Activated naive CD8-positive, alpha-beta T cell treated with anti-CD3 and anti-CD28 coated beads, Interleukin-2, amount 10 ng/mL, durations not matched to agents 7 days and 5 days (primary cell): Measurements from ENCODE around the gene HAL. TPM values are rescaled to one million over a fixed set of nuclear protein-coding genes. Genes with fewer than 3 reads are reported as not detected.
"Not testable (repeated sequence)": the region's sequence is repeated elsewhere in the genome, so short reads cannot be mapped to it uniquely, and the experiment has no call there.

ENCODE experiments used
- ATAC-seq: fragments of 150-1000 bp; cut with Tn5 transposase; one replicate; pipeline ENCODE4 v1.10.0; 2021; ENCODE audit warnings: low read depth, moderate library complexity
- POLR2A ChIA-PET: fragments of 350-600 bp; sonication (Branson Sonifier 250); formaldehyde crosslinking; loops from one replicate; lab custom pipeline; 2021; ENCODE audit warnings: antibody characterized with exemption; lab: Charles Lee
- DNase-seq: peaks from one replicate; pipeline ENCODE4 v3.0.0; 2021
- H3K27ac Mint-ChIP-seq: one replicate; pipeline ENCODE4 v1.8.0; 2022; ENCODE audit warnings: mild to moderate bottlenecking, mixed read lengths
- H3K27me3 Mint-ChIP-seq: one replicate; pipeline ENCODE4 v1.8.0; 2022; ENCODE audit warnings: mild to moderate bottlenecking, moderate library complexity, mixed read lengths
- H3K36me3 Mint-ChIP-seq: one replicate; pipeline ENCODE4 v1.8.0; 2021; ENCODE audit warnings: mild to moderate bottlenecking, mixed read lengths
- H3K4me1 Mint-ChIP-seq: one replicate; pipeline ENCODE4 v1.8.0; 2021; ENCODE audit warnings: mixed read lengths
- H3K4me3 Mint-ChIP-seq: one replicate; pipeline ENCODE4 v1.8.0; 2022; ENCODE audit warnings: mild to moderate bottlenecking, moderate library complexity, mixed read lengths
- H3K9me3 Mint-ChIP-seq: one replicate; pipeline ENCODE4 v1.8.0; 2021; ENCODE audit warnings: mixed read lengths
- total RNA-seq, 2 experiments: library from RNA; stranded (reverse); gene quantifications; one replicate each; pipeline ENCODE4 v1.2.3, GENCODE V29; 2021

The HAL gene
- total RNA-seq, 2 experiments from 2014 or later = 0.14 to 0.23 TPM

- DNase-seq (no peak), ATAC-seq (no peak)
- no peaks in the 10 kb centered on the region for H3K27me3 Mint-ChIP-seq
- no peak overlapping the region for H3K4me3 Mint-ChIP-seq
- H3K9me3 Mint-ChIP-seq = no peaks in the 10 kb centered on the region
- POLR2A ChIA-PET = no interaction called here
- no peaks in the 10 kb centered on the region for H3K36me3 Mint-ChIP-seq
- H3K27ac Mint-ChIP-seq = no peak overlapping the region
- H3K4me1 Mint-ChIP-seq = no peaks in the 10 kb centered on the region
These were observed 17.4 kb downstream of the HAL start for GRCh38 chr12:95978774-95979173.

DNA sequence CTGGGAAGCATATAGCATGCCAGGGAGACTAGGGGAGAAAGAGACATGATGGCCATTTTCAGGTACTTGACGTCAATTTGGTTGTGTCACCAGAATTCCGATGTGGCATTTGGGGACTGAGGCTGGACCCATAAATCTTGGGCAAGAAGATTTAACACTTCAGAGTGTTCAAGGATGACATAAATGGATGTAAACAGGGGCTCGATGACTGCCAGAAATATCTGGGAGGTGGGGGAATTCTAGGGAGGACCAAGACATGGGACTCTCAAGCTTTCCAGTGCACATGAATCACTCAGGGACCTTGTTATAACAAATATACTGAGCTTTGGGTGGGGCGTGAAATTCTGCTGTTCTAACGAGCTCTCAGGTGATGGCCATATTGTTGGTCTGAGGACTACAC is 17.8 kb downstream of the HAL start:
- Mint-ChIP-seq H3K9me3 (no peaks in the 10 kb centered on the region), H3K4me3 (no peak overlapping the region), H3K27me3 (no peaks in the 10 kb centered on the region), H3K27ac (no peak overlapping the region), H3K4me1 (no peaks in the 10 kb centered on the region), H3K36me3 (peaks cover 2% of the 10 kb centered on the region)
- ATAC-seq (no peak), DNase-seq (no peak)
- POLR2A ChIA-PET = no interaction called here

DNA sequence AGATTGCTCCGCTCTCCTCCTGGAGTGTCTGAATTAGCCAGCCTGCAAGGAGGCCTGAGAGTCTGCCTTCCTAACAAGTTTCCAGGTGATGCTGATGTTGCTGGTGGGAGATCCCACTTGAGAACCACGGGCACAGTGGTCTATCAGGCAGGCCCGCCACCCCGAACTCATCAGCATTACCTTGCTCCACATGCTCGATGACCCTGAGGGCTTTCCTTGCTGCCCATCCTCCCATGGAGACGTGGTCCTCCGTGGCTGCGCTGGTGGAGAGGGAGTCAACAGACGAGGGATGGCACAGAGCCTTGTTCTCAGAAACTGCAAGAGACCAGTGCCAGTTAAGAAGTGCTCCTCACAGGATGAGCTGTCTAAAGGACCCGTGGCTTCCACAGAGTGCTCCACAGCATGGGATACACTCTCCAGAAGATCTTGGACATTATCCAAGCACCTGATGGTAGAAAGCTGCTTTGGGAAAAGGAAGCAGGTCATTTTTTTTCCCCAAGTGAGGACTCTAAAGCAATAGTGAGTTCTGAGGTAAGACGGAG is 18.3 kb downstream of the HAL start:
- Mint-ChIP-seq H3K4me1 (no peaks in the 10 kb centered on the region), H3K27ac (no peak overlapping the region), H3K4me3 (no peak overlapping the region), H3K27me3 (no peaks in the 10 kb centered on the region), H3K9me3 (no peaks in the 10 kb centered on the region), H3K36me3 (peaks cover 2% of the 10 kb centered on the region)
- POLR2A ChIA-PET = no interaction called here
- DNase-seq = no peak
- ATAC-seq = no peak

- H3K9me3 Mint-ChIP-seq = no peaks in the 10 kb centered on the region
- ATAC-seq (no peak), DNase-seq (no peak)
- no peak overlapping the region for H3K4me3 Mint-ChIP-seq
- no peaks in the 10 kb centered on the region for H3K4me1 Mint-ChIP-seq
- peaks cover 2% of the 10 kb centered on the region for H3K36me3 Mint-ChIP-seq
- no peak overlapping the region for H3K27ac Mint-ChIP-seq
- POLR2A ChIA-PET = no interaction called here
- no peaks in the 10 kb centered on the region for H3K27me3 Mint-ChIP-seq
These were observed 19.7 kb downstream of the HAL start for GRCh38 chr12:95976416-95976832.

DNA sequence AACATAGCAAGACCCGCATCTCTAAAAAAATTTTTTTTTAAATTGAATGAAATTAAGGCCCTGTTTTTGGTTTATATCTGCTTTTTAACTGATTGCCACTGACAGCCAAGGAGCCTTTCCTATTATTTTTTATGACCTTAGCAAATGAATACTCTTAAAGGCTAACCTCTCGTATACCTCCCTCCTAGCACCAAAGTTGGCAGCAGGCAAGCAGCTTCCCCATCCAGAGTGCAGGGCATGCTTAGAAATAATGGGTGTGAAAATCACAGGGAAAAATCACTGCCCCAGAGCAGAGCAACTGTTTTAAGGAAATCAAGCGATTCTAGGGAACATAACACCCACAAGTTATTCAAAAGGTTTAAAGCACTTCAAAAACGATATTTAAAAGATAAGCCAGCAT is 20.7 kb downstream of the HAL start:
- Mint-ChIP-seq H3K27ac (no peak overlapping the region), H3K4me3 (no peak overlapping the region), H3K36me3 (peaks cover 2% of the 10 kb centered on the region), H3K9me3 (no peaks in the 10 kb centered on the region), H3K4me1 (no peaks in the 10 kb centered on the region), H3K27me3 (no peaks in the 10 kb centered on the region)
- ATAC-seq = no peak
- POLR2A ChIA-PET = no interaction called here
- no peak for DNase-seq

- Mint-ChIP-seq H3K27ac (no peak overlapping the region), H3K4me1 (no peaks in the 10 kb centered on the region), H3K4me3 (no peak overlapping the region), H3K9me3 (no peaks in the 10 kb centered on the region), H3K27me3 (no peaks in the 10 kb centered on the region), H3K36me3 (peaks cover 2% of the 10 kb centered on the region)
- POLR2A ChIA-PET = interaction anchor here (0.7 kb wide), 1 partner anchor 548 kb away, joined by 3 read pairs; no protein-coding TSS in a partner anchor
- ATAC-seq (no peak), DNase-seq (no peak)
These were observed 21.8 kb downstream of the HAL start for GRCh38 chr12:95974358-95974757.

GRCh38 chr12:95972832-95973456 is 23.2 kb downstream of the HAL start:
- H3K9me3 Mint-ChIP-seq = no peaks in the 10 kb centered on the region
- H3K27ac Mint-ChIP-seq = no peak overlapping the region
- ATAC-seq (no peak), DNase-seq (no peak)
- peaks cover 2% of the 10 kb centered on the region for H3K36me3 Mint-ChIP-seq
- no peaks in the 10 kb centered on the region for H3K27me3 Mint-ChIP-seq
- POLR2A ChIA-PET = no interaction called here
- no peak overlapping the region for H3K4me3 Mint-ChIP-seq
- H3K4me1 Mint-ChIP-seq = no peaks in the 10 kb centered on the region

- ATAC-seq (no peak), DNase-seq (no peak)
- Mint-ChIP-seq H3K9me3 (no peaks in the 10 kb centered on the region), H3K36me3 (peaks cover 5% of the 10 kb centered on the region), H3K27me3 (no peaks in the 10 kb centered on the region), H3K4me1 (no peaks in the 10 kb centered on the region), H3K4me3 (no peak overlapping the region), H3K27ac (no peak overlapping the region)
- POLR2A ChIA-PET = no interaction called here
These were observed 25.2 kb downstream of the HAL start for GRCh38 chr12:95970905-95971304.

DNA sequence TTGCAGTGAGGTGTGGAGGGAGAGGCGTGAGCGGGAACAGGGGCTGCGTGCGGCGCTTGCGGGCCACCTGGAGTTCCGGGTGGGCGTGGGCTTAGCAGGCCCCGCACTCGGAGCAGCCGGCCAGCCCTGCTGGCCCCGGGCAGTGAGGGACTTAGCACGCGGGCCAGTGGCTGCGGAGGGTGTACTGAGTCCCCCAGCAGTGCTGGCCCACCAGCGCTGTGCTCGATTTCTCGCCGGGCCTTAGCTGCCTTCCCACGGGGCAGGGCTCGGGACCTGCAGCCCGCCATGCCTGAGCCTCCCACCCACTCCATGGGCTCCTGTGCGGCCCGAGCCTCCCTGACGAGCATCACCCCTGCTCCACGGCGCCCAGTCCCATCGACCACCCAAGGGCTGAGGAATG is 27.0 kb downstream of the HAL start:
- H3K4me1 Mint-ChIP-seq, ATAC-seq, H3K36me3 Mint-ChIP-seq, DNase-seq, H3K27me3 Mint-ChIP-seq, POLR2A ChIA-PET, H3K4me3 Mint-ChIP-seq, H3K9me3 Mint-ChIP-seq, H3K27ac Mint-ChIP-seq: not testable (repeated sequence)

- ATAC-seq = no peak
- H3K27me3 Mint-ChIP-seq = no peaks in the 10 kb centered on the region
- no peaks in the 10 kb centered on the region for H3K4me1 Mint-ChIP-seq
These were observed 28.8 kb downstream of the HAL start for GRCh38 chr12:95967301-95967700.

GRCh38 chr12:95966287-95966870 is 29.8 kb downstream of the HAL start:
- Mint-ChIP-seq H3K4me1 (no peaks in the 10 kb centered on the region), H3K27me3 (no peaks in the 10 kb centered on the region), H3K27ac (no peak overlapping the region), H3K9me3 (no peaks in the 10 kb centered on the region), H3K36me3 (peaks cover 3% of the 10 kb centered on the region), H3K4me3 (no peak overlapping the region)
- no peak for DNase-seq
- ATAC-seq = no peak
- POLR2A ChIA-PET = no interaction called here

More at GRCh38 chr12:95967301-95967700, 28.8 kb downstream of the HAL start:
- POLR2A ChIA-PET = no interaction called here
- no peaks in the 10 kb centered on the region for H3K9me3 Mint-ChIP-seq
- H3K4me3 Mint-ChIP-seq = no peak overlapping the region
- H3K36me3 Mint-ChIP-seq = peaks cover 3% of the 10 kb centered on the region
- H3K27ac Mint-ChIP-seq = no peak overlapping the region
- DNase-seq = no peak

DNA sequence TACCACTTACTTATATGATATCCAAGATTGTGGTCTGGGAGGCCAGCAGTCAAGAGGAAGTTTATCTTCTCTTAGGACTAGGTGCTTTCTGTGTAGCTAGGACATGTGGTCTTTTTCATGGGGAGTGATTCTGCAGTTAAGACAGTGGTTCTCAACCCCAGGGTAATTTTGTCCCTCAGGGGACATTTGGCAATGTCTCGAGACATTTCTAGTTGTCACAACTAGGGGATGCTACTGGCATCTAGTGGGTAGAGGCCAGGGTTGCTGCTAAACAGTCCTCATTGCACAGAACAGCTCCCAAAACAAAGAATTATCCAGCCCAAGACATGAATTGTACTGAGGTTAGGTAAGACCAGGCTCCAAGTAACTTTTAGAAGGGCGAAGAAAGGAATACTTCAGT is 33.0 kb downstream of the HAL start:
- H3K9me3 Mint-ChIP-seq = no peaks in the 10 kb centered on the region
- H3K27me3 Mint-ChIP-seq = no peaks in the 10 kb centered on the region
- POLR2A ChIA-PET = no interaction called here
- H3K36me3 Mint-ChIP-seq = peaks cover 3% of the 10 kb centered on the region
- DNase-seq = no peak
- no peak overlapping the region for H3K4me3 Mint-ChIP-seq
- no peak for ATAC-seq
- no peaks in the 10 kb centered on the region for H3K4me1 Mint-ChIP-seq
- H3K27ac Mint-ChIP-seq = no peak overlapping the region

DNA sequence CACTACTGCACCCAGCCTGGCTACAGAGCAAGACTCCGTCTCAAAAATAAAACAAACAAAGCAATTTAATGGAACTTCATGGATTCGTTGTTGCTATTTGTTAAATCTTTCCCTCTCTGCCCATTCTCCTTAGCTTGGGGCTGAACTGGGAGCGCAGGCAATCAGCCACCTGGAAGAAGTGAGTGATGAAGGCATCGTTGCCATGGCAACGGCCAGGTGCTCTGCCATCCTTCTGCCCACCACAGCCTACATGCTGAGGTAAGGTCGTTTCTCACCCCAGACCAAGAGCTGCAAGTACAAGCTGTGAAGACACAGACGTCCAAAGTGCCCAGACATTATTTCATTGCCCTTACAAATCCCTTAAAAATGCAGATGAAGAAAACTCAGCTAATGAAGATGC is 33.9 kb downstream of the HAL start:
- H3K9me3 Mint-ChIP-seq = no peaks in the 10 kb centered on the region
- H3K36me3 Mint-ChIP-seq = peaks cover 3% of the 10 kb centered on the region
- POLR2A ChIA-PET = no interaction called here
- no peak overlapping the region for H3K4me3 Mint-ChIP-seq
- no peaks in the 10 kb centered on the region for H3K4me1 Mint-ChIP-seq
- DNase-seq = no peak
- no peak overlapping the region for H3K27ac Mint-ChIP-seq
- no peaks in the 10 kb centered on the region for H3K27me3 Mint-ChIP-seq
- ATAC-seq = no peak

DNA sequence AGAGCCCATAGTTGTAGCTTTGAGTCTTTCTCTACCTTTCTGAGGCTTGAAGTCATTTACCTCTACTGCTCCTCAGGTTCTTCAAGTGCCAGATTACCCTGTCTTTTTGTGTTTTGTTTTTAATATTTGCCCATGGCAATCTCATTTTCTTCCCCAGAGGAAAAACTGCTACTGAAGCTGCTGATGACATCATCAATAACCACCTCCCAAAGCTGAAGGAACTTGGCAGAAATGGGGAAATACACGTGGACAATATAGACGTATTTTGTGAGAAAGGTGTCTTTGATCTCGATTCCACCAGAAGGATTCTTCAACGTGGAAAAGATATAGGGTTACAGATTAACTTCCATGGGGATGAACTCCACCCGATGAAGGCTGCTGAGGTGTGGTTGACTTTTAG is 35.9 kb downstream of the HAL start:
- POLR2A ChIA-PET = interaction anchor here (0.7 kb wide), 1 partner anchor 18 kb away, joined by 6 read pairs; the partner anchor contains the start of gene CCDC38
- Mint-ChIP-seq H3K4me1 (no peaks in the 10 kb centered on the region), H3K27ac (no peak overlapping the region), H3K36me3 (no peaks in the 10 kb centered on the region), H3K27me3 (no peaks in the 10 kb centered on the region), H3K9me3 (no peaks in the 10 kb centered on the region), H3K4me3 (no peak overlapping the region)
- ATAC-seq (no peak), DNase-seq (no peak)
